HG02642 (cell line): ENCODE results near the gene HNF1B.

Source experiments
- ATAC-seq: cut with Tn5 transposase; IDR thresholded peaks from one replicate; pipeline ENCODE4 v1.9.1; 2021; ENCODE audit warnings: mild to moderate bottlenecking; ENCODE audit not compliant: unreplicated experiment, poor library complexity

HNF1B gene

DNA sequence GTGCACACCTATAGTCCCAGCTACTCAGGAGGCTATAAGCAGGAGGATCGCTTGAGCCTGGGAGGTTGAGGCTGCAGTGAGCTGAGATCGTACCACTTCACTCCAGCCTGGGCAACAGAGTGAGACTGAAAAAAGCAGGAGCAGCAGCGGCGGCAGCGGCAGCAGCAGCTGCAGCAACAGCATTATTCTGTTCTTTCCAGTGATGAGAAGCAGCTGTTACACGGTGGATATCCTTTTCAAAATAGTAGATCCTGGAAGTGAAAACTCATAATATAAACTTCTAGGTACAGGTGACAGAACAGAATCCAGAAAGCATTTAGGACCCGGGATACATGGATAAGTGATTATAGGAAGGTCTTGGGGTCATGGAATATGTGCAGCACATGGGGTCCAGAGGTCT is 17.8 kb upstream of the HNF1B start:
- no peak for ATAC-seq

- ATAC-seq = no peak
These were observed 17.1 kb upstream of the HNF1B start for GRCh38 chr17:37761961-37762360.

- ATAC-seq = no peak
These were observed 16.2 kb upstream of the HNF1B start for GRCh38 chr17:37761059-37761458.

DNA sequence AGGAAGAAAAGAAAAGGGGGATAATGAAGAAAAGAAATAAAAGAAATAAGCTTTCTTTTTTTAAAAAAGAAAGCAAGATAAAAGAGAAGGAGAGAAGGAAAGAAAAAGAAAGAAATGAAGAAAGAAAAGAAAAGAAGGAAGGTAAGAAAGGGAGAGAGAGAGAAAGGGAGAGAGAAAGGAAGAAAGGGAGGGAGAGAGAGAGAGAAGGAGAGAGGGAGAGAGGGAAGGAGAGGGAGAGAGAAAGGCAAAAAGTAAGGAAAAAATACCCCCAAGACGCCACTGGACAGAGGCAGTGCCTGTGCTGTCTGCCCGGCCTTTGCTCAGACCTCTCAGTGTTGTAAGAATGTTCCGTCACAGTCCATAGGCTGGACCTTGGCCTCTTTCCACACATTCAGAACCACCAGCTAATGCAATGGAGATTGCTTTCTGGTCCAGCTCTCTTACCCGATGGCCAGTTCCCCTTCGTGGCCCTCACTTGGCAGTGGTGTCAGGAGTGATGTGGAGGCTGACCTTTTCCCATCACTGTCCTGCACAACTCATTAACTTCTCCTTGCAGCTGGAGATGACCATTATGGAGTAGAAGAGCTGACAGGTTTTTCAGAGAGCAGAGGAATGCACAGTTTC is 14.3 kb upstream of the HNF1B start:
- ATAC-seq = no peak

DNA sequence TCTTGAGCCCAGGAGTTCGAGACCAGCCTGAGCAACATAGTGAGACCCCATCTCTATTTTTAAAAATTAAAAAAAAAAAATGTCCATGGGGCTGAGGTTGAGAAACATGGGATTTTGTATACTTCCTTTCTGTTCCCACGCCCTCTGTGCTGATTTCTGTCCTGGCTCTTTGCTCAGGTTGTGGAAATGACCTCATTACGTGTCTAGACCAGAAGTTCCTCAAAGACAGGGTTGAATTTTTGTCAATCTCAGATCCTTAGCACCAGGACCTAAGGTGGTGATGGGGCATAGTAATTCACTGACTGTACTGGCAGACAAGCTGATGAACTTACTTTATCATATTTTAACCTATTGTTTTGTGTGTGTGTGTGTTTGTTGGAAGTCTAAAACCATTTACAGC is 11.2 kb upstream of the HNF1B start:
- ATAC-seq = no peak

DNA sequence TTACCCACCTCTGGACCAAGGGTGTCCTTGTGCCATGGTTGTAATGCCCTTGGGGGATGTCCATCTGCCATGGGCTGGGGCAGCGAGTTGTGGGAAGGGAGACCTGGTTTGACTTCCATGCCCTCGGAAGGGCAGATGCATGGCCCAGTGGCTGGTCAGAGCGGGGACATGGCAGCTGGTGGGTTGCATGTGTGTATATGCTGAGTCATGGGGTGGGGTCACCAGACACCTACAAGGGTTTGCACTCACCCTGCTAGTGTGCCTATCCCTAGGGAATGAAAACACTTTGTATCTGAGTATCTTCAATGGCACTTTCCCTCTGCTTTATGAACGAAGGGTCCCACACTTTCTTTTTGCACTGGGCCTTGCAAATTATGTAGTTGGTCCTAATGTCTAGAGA is 10.6 kb upstream of the HNF1B start:
- ATAC-seq = no peak

DNA sequence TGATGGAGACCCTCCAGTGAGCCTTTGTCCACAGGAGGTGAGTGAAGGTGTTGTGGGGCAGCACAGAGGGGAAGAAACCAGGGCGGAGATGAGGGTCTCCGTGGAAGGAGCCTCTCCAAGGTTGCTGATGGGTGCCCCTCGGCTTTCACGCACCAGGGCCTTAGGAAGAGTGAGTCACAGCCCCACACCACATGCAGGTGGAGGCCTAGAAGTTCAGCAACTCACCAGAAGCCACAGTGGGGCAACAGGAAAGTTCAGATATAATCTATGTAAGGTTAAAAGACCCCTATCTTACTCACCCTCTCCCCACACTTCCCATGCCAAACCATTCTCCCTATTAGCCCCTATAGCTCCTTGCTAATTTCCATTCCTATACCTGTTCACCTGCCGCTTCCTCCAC is 9.5 kb upstream of the HNF1B start:
- ATAC-seq = no peak

GRCh38 chr17:37752482-37752881 is 7.6 kb upstream of the HNF1B start:
- no peak for ATAC-seq

DNA sequence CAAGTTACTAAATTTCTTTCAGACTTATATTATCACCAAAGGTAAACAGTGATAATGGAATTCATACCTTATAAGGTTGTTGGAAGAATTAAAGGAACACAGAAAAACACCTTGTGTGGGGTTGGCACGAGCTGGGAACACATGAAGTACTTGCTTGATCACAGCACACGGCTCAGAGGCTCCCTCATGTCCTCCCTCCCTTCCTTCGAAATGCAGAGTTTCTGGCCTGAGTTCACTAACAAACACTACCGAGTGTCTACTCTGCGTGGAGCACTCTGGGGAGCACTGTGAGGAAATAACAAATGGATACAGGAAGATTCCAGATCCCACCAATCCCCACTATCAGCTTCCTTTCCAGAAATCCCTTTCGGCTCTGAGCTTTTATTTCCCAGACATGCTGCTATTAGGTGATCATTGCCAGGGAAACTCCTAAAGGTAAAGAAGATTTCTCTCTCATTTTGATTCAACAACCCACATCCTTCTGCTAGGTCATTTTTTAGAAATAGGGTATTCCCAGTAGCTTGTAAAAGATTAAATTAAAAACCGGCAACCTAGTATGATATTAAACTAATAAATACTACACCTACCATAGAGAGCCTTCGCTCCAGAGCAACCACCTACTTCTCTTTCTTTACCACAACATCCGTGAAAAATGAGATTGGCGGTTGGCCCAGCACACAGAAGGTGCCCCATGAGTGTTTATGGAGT is 6.1 kb upstream of the HNF1B start:
- no peak for ATAC-seq

GRCh38 chr17:37750292-37750691 is 5.4 kb upstream of the HNF1B start:
- ATAC-seq = no peak

DNA sequence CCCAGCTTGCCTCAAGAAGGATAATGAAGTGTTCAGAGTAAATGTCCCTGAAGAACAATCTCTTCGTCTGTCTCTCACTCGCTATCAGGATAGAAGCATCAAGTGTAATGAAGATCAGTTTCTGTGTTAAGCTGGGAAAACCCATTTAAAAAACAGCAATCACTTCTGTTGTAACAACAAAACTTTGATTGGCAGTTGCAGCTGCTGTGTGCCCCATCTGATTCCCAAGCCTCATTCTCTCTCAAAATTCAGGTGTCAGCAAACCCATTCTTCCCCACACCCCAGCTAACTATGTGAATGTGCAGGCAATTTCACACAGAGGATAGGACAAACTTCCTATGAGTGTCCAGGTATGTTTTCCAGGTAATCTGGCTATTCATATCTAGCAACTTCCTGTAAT is 2.4 kb upstream of the HNF1B start:
- no peak for ATAC-seq

DNA sequence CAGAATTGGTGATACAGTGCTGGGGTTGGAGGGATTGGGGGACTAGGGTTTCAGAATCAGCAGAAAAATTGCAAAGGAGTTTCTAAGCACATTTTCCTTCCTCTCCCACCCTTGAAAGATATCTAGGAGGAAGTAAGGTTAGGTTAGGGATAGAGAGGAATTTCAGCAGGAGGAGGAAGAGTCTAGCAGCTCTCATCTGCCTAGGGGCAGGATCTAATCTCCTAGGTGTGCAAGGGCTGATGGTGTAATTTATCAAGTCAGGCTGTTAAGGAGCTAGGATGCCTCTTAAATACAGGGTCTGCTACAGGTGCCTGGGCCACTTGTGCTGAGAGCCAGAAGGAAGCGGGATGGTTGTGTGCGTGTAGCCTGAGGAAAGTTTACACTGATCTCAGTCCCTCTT is 1.8 kb upstream of the HNF1B start:
- ATAC-seq = no peak

DNA sequence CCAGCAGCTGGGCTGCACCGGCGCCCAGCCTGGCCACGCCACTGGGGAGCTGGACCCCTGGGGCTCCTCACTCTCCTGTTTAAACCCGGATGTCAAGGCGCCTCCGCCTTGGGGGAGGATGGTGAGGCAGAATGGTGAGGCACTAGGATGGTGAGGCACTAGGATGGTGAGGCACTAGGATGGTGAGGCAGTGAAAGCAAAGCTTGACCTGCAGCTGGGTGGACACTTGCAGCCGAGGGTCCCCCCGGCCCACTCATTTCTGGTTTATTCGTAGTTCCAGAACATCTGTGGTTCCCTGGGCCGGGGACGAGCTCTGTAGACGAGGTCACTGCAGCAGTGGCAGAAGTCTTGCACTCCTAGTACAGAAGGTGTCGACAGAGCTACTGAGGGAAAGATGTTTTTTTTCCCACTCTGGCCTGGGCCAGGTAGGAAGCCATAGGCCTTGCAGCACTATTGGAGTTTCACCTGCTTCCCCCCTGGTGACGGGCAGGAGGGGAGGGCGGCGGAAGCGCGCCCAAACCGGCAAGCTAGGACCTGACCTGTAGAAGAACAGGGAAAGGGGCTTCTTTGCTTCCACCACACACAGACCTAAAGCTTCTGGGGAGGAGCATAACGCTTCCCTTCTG is 1.1 kb upstream of the HNF1B start:
- no peak for ATAC-seq

GRCh38 chr17:37744633-37744927 is 279 bp downstream of the HNF1B start:
- peak; percentile 20 for ATAC-seq

- peak; percentile 18 for ATAC-seq
These were observed 805 bp downstream of the HNF1B start for GRCh38 chr17:37743875-37744632.

DNA sequence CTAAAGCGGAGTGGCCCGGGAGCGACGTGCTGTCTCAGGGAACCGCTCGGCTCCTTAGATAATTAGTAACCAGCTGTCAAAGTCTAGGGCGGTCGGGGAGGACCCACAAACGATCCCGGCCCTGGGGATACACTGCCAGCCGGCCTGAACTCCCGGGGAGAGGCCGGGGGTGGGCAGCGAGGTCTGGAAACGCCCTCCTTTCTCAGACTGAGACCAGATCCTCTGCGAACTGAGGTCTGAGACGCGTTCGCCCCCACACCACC is 1.3 kb downstream of the HNF1B start:
- no peak for ATAC-seq

DNA sequence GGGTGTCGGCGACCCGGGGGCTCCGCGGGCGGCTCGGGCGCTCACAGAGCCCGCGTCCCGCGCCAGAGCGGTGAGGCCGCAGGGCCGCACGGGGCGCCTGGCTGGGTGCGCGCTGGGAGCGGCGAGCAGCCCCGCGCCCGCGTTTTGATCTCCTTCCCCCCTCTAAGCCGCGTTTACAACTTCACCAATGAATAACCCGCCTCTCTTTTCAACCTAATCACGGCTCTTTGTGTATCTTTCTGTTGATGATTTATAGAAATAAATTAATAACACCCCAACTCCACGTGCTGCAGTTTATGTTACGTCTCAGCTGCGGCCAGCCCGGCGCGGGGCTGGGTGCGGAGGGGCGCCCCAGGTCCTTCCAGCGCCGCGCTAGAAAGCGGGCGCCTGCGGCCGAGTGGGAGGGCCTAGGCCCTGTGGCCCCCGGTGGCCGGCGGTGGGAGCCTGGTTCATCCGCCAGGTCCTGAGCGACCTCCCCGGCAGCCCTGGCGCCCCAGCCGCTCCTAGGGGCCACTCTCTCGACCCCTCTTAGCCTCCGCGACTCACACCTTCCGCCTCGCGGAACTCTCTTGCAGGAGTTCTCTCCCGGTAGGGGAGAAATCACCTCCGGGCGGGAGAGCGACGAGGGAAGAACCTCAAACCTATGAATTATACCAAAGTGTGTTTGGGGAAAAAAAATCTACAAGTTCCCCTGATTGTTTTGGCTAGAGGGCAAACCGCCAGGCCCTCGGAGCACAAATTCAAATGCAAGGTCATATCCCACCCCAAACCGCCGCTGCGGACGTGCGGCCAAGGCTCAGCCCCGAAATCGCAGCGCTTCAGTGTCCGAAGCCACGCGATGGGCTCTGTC is 1.9 kb downstream of the HNF1B start:
- no peak for ATAC-seq

DNA sequence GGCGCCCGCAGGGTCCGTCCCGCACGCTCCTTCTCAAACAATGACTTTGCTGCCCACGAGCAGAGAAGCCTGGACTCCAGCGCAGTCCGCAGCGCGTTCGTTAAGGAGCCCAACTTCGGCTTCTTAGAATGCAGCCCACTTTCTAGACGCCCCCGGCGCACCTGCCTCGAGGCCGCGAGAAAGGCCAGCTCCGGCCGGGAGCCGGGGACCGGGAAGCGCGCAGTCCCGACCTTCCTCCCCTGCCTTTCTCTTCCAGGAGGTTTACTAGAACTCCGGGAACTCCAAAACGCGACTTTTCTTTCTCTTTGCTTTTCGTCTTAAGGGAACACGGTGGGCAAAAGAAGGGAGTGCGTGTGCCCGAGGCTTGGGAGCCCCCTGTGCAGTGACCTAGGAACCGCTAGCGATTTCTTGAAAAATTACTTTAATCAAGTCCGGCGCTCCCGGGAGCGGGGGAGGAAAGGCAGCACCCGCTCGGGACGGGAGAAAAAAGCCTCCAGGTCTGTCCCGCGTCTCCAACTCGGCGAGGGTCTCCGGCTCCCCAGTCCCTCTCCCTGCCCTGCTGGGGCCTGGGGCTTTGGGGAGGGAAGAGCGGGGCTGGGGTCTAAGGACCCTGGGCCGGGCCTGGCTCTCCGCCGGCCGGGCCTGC is 2.6 kb downstream of the HNF1B start:
- ATAC-seq = no peak

DNA sequence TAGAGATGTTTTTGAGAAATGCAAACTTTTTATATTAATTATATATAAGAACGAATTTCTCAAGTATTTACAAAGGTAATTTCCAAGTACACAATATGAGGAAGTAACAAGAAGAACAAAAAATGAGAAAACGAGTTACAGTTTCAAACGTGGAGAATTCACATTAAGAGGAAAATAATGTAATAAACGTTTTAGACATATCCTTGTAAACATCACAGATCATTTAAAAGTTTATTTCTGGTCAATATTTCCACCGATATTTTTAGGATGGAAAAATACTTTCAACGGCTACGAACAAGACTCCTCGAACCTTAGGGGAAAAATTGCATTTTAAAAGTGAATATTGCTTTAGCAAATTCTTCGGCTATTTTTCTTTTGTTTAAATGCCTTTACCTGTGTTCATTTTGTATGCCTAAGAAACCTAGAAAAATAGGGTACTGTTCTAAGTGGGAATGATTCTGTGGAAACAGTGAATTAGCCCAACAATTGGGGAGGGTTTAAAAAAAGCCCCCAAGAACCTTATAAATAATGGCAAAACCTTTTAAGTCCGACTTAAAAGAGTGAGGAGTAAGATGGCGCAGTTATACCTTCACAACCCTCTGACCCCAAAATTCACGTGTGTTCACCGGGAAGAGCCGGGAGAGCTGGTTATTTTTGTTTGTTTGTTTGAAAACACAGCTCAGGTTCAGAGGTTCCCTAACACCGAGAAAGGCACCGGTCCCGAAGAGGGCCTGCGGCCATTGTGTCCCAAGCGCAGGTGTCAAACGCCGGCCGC is 3.3 kb downstream of the HNF1B start:
- ATAC-seq = no peak

GRCh38 chr17:37740915-37741314 is 3.9 kb downstream of the HNF1B start:
- ATAC-seq = no peak
